ENCODE data around the gene HSPA2. TPM values are rescaled to one million over a fixed set of nuclear protein-coding genes. Genes with fewer than 3 reads are reported as not detected.

Gene HSPA2
- total RNA-seq, 1 experiment from 2014 or later = 8.7 TPM

DNA sequence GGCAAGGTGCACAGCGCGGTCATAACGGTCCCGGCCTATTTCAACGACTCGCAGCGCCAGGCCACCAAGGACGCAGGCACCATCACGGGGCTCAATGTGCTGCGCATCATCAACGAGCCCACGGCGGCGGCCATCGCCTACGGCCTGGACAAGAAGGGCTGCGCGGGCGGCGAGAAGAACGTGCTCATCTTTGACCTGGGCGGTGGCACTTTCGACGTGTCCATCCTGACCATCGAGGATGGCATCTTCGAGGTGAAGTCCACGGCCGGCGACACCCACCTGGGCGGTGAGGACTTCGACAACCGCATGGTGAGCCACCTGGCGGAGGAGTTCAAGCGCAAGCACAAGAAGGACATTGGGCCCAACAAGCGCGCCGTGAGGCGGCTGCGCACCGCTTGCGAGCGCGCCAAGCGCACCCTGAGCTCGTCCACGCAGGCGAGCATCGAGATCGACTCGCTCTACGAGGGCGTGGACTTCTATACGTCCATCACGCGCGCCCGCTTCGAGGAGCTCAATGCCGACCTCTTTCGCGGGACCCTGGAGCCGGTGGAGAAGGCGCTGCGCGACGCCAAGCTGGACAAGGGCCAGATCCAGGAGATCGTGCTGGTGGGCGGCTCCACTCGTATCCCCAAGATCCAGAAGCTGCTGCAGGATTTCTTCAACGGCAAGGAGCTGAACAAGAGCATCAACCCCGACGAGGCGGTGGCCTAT is 875 bp downstream of the HSPA2 start:
- Histone ChIP-seq H3K27me3 (replicated peaks; ENCODE audit: control insufficient read depth, insufficient read depth, low read length) (no peaks in the 10 kb centered on the region), H3K4me1 (peaks cover 12% of the 10 kb centered on the region; the same call in 1 of the 2 replicates), H3K9me3 (peaks cover 9% of the 10 kb centered on the region; the same call in 1 of the 2 replicates), H3K4me3 (ENCODE audit: low read depth, low read length) (no peak overlapping the region), H3K36me3 (ENCODE audit: control insufficient read depth, insufficient read depth, low read length) (no peaks in the 10 kb centered on the region)
- intact Hi-C loops (cut with micrococcal nuclease; ENCODE audit: unreplicated experiment) = loop anchor here (2.0 to 5.0 kb wide), 3 partner anchors 31 to 221 kb away; no protein-coding TSS in a partner anchor
- DNase-seq = no peak
- no peaks in the 10 kb centered on the region for H3K27me3 Mint-ChIP-seq (ENCODE audit: insufficient read depth, unreplicated experiment)
- BruUV-seq (replicated peaks) = no TSS peak
- TF ChIP-seq, protein P1, sequence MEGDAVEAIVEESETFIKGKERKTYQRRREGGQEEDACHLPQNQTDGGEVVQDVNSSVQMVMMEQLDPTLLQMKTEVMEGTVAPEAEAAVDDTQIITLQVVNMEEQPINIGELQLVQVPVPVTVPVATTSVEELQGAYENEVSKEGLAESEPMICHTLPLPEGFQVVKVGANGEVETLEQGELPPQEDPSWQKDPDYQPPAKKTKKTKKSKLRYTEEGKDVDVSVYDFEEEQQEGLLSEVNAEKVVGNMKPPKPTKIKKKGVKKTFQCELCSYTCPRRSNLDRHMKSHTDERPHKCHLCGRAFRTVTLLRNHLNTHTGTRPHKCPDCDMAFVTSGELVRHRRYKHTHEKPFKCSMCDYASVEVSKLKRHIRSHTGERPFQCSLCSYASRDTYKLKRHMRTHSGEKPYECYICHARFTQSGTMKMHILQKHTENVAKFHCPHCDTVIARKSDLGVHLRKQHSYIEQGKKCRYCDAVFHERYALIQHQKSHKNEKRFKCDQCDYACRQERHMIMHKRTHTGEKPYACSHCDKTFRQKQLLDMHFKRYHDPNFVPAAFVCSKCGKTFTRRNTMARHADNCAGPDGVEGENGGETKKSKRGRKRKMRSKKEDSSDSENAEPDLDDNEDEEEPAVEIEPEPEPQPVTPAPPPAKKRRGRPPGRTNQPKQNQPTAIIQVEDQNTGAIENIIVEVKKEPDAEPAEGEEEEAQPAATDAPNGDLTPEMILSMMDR (IDR thresholded peaks at IDR 0.05; ENCODE audit: insufficient read depth in 1 of 2, low read depth in 1 of 2, low read length in 1 of 2, severe bottlenecking in 1 of 2, unreplicated experiment in 1 of 2) = no peak
- no peak overlapping the region for H3K4me3 Mint-ChIP-seq (ENCODE audit: unreplicated experiment)
- no peak overlapping the region for H3K27ac Mint-ChIP-seq (ENCODE audit: unreplicated experiment)
- CTCF ChIA-PET = no interaction called here
- H3K36me3 Mint-ChIP-seq (ENCODE audit: insufficient read depth, unreplicated experiment) = peaks cover 12% of the 10 kb centered on the region
- H3K4me1 Mint-ChIP-seq (ENCODE audit: low read depth, unreplicated experiment) = peaks cover 16% of the 10 kb centered on the region
- no peaks in the 10 kb centered on the region for H3K9me3 Mint-ChIP-seq (ENCODE audit: unreplicated experiment)
- POLR2A ChIA-PET = no interaction called here

DNA sequence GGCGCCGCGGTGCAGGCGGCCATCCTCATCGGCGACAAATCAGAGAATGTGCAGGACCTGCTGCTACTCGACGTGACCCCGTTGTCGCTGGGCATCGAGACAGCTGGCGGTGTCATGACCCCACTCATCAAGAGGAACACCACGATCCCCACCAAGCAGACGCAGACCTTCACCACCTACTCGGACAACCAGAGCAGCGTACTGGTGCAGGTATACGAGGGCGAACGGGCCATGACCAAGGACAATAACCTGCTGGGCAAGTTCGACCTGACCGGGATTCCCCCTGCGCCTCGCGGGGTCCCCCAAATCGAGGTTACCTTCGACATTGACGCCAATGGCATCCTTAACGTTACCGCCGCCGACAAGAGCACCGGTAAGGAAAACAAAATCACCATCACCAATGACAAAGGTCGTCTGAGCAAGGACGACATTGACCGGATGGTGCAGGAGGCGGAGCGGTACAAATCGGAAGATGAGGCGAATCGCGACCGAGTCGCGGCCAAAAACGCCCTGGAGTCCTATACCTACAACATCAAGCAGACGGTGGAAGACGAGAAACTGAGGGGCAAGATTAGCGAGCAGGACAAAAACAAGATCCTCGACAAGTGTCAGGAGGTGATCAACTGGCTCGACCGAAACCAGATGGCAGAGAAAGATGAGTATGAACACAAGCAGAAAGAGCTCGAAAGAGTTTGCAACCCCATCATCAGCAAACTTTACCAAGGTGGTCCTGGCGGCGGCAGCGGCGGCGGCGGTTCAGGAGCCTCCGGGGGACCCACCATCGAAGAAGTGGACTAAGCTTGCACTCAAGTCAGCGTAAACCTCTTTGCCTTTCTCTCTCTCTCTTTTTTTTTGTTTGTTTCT is 1.7 kb downstream of the HSPA2 start:
- ChIA-PET POLR2A (no interaction called here), CTCF (no interaction called here)
- Mint-ChIP-seq H3K4me1 (ENCODE audit: low read depth, unreplicated experiment) (peaks cover 11% of the 10 kb centered on the region), H3K27me3 (ENCODE audit: insufficient read depth, unreplicated experiment) (no peaks in the 10 kb centered on the region), H3K27ac (ENCODE audit: unreplicated experiment) (no peak overlapping the region), H3K9me3 (ENCODE audit: unreplicated experiment) (no peaks in the 10 kb centered on the region), H3K36me3 (ENCODE audit: insufficient read depth, unreplicated experiment) (peaks cover 12% of the 10 kb centered on the region), H3K4me3 (ENCODE audit: unreplicated experiment) (peak overlapping the region; percentile 61)
- Histone ChIP-seq H3K9me3 (peaks cover 9% of the 10 kb centered on the region; the same call in 1 of the 2 replicates), H3K36me3 (ENCODE audit: control insufficient read depth, insufficient read depth, low read length) (no peaks in the 10 kb centered on the region), H3K4me3 (ENCODE audit: low read depth, low read length) (peak overlapping the region; percentile 26; the same call in 1 of the 2 replicates), H3K4me1 (peaks cover 5% of the 10 kb centered on the region; the same call in 1 of the 2 replicates), H3K27me3 (replicated peaks; ENCODE audit: control insufficient read depth, insufficient read depth, low read length) (no peaks in the 10 kb centered on the region)
- DNase-seq = no peak
- no TSS peak for BruUV-seq (replicated peaks)
- intact Hi-C loops (cut with micrococcal nuclease; ENCODE audit: unreplicated experiment) = loop anchor here (2.0 to 5.0 kb wide), 3 partner anchors 31 to 220 kb away; no protein-coding TSS in a partner anchor
- TF ChIP-seq, protein P1 (IDR thresholded peaks at IDR 0.05; ENCODE audit: insufficient read depth in 1 of 2, low read depth in 1 of 2, low read length in 1 of 2, severe bottlenecking in 1 of 2, unreplicated experiment in 1 of 2) = no peak

DNA sequence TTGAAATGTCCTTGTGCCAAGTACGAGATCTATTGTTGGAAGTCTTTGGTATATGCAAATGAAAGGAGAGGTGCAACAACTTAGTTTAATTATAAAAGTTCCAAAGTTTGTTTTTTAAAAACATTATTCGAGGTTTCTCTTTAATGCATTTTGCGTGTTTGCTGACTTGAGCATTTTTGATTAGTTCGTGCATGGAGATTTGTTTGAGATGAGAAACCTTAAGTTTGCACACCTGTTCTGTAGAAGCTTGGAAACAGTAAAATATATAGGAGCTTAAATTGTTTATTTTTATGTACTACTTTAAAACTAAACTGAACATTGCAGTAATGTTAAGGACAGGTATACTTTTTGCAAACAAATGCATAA is 2.3 kb downstream of the HSPA2 start:
- Histone ChIP-seq H3K9me3 (peaks cover 9% of the 10 kb centered on the region; the same call in 1 of the 2 replicates), H3K4me1 (peaks cover 3% of the 10 kb centered on the region; the same call in 1 of the 2 replicates), H3K36me3 (ENCODE audit: control insufficient read depth, insufficient read depth, low read length) (no peaks in the 10 kb centered on the region), H3K4me3 (ENCODE audit: low read depth, low read length) (no peak overlapping the region), H3K27me3 (replicated peaks; ENCODE audit: control insufficient read depth, insufficient read depth, low read length) (no peaks in the 10 kb centered on the region)
- intact Hi-C loops (cut with micrococcal nuclease; ENCODE audit: unreplicated experiment) = loop anchor here (5.0 kb wide), 1 partner anchor 219 kb away; no protein-coding TSS in a partner anchor
- Mint-ChIP-seq H3K9me3 (ENCODE audit: unreplicated experiment) (no peaks in the 10 kb centered on the region), H3K27me3 (ENCODE audit: insufficient read depth, unreplicated experiment) (no peaks in the 10 kb centered on the region), H3K27ac (ENCODE audit: unreplicated experiment) (no peak overlapping the region), H3K36me3 (ENCODE audit: insufficient read depth, unreplicated experiment) (peaks cover 12% of the 10 kb centered on the region), H3K4me3 (ENCODE audit: unreplicated experiment) (peak overlapping the region; percentile 61), H3K4me1 (ENCODE audit: low read depth, unreplicated experiment) (peaks cover 9% of the 10 kb centered on the region)
- CTCF ChIA-PET = no interaction called here
- TF ChIP-seq, protein P1 (IDR thresholded peaks at IDR 0.05; ENCODE audit: insufficient read depth in 1 of 2, low read depth in 1 of 2, low read length in 1 of 2, severe bottlenecking in 1 of 2, unreplicated experiment in 1 of 2) = no peak
- POLR2A ChIA-PET = no interaction called here
- no peak for DNase-seq
- no TSS peak for BruUV-seq (replicated peaks)
